Nephron progenitor cell (in vitro differentiated cells): ENCODE data around the gene CEP112.

Experiments used
- DNase-seq: peaks from one replicate; pipeline ENCODE4 v3.0.0; 2021
- H3K27ac Mint-ChIP-seq: 2 replicates; pipeline ENCODE4 v1.8.0; 2021; ENCODE audit warnings: mild to moderate bottlenecking, moderate library complexity, mixed read lengths
- H3K27me3 Mint-ChIP-seq: 2 replicates; pipeline ENCODE4 v1.8.0; 2021; ENCODE audit warnings: mild to moderate bottlenecking, low read depth, mixed read lengths; ENCODE audit not compliant: poor library complexity
- H3K36me3 Mint-ChIP-seq: 2 replicates; pipeline ENCODE4 v1.8.0; 2021; ENCODE audit warnings: low read depth, mixed read lengths
- H3K4me1 Mint-ChIP-seq: 2 replicates; pipeline ENCODE4 v1.8.0; 2021; ENCODE audit warnings: mixed read lengths
- H3K4me3 Mint-ChIP-seq: 2 replicates; pipeline ENCODE4 v1.8.0; 2021; ENCODE audit warnings: mild to moderate bottlenecking, moderate library complexity, mixed read lengths
- H3K9me3 Mint-ChIP-seq: 2 replicates; pipeline ENCODE4 v1.8.0; 2021; ENCODE audit warnings: mild to moderate bottlenecking, moderate library complexity, mixed read lengths
- TF ChIP-seq, protein P1 (sequence below): fragments of 200-600 bp; sonication (generic); IDR thresholded peaks from 2 replicates; pipeline ENCODE4 v1.5.0; 2021; ENCODE audit warnings: antibody characterized with exemption

CEP112 gene

DNA sequence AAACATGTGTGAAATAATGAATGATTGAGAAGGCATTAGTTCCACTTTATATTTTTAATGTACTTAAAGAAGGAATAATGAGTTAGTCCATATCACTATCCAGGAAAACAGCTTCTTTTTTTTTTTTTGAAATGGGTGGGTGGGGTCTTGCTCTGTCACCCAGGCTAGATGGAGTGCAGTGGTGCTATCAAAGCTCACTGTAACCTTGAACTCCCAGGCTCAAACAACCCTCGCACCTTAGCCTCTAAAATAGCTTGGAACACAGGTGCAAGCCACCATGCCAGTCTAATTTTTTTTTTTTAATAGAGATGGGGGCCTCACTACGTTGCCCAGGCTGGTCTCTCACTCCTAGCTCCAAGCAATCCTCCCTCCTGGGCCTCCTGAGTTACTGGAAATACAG, 275.5 kb downstream of the CEP112 start:
- Mint-ChIP-seq H3K27me3 (peaks cover 6% of the 10 kb centered on the region), H3K4me3 (no peak overlapping the region), H3K27ac (no peak overlapping the region), H3K9me3 (peaks cover 8% of the 10 kb centered on the region), H3K4me1 (peaks cover 16% of the 10 kb centered on the region), H3K36me3 (peaks cover 31% of the 10 kb centered on the region)
- DNase-seq: no peak
- TF ChIP-seq, protein P1, sequence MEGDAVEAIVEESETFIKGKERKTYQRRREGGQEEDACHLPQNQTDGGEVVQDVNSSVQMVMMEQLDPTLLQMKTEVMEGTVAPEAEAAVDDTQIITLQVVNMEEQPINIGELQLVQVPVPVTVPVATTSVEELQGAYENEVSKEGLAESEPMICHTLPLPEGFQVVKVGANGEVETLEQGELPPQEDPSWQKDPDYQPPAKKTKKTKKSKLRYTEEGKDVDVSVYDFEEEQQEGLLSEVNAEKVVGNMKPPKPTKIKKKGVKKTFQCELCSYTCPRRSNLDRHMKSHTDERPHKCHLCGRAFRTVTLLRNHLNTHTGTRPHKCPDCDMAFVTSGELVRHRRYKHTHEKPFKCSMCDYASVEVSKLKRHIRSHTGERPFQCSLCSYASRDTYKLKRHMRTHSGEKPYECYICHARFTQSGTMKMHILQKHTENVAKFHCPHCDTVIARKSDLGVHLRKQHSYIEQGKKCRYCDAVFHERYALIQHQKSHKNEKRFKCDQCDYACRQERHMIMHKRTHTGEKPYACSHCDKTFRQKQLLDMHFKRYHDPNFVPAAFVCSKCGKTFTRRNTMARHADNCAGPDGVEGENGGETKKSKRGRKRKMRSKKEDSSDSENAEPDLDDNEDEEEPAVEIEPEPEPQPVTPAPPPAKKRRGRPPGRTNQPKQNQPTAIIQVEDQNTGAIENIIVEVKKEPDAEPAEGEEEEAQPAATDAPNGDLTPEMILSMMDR: no peak

DNA sequence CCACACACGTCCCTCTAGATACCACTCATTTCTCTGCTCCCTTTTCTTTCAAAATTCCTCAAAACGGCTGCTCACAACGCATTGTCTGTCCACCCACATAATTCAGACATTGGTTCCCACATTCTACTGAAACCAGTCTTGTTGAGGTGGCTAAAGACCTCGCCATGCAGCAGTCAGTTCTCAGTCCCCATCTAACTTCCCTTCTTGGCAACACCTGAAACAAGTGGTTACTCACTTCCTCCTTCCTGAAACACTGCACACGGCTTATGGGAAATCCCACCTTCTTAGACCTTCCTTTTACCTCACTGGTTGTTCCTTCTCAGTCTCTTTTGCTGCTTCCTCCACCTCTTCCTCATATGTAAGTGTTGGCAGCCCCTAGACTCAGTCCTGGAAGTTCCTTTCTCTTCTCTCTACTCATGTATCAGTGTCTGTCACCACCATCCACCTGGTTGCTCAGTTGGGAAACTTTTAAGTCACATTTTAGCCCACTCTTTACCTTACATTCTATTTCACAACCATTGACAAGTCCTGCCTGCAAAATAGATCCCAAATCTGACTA, 277.1 kb downstream of the CEP112 start:
- peaks cover 44% of the 10 kb centered on the region for H3K36me3 Mint-ChIP-seq
- TF ChIP-seq, protein P1: no peak
- no peak overlapping the region for H3K27ac Mint-ChIP-seq
- peaks cover 4% of the 10 kb centered on the region for H3K27me3 Mint-ChIP-seq
- H3K4me3 Mint-ChIP-seq: no peak overlapping the region
- H3K4me1 Mint-ChIP-seq: peaks cover 15% of the 10 kb centered on the region
- peaks cover 20% of the 10 kb centered on the region for H3K9me3 Mint-ChIP-seq
- no peak for DNase-seq

DNA sequence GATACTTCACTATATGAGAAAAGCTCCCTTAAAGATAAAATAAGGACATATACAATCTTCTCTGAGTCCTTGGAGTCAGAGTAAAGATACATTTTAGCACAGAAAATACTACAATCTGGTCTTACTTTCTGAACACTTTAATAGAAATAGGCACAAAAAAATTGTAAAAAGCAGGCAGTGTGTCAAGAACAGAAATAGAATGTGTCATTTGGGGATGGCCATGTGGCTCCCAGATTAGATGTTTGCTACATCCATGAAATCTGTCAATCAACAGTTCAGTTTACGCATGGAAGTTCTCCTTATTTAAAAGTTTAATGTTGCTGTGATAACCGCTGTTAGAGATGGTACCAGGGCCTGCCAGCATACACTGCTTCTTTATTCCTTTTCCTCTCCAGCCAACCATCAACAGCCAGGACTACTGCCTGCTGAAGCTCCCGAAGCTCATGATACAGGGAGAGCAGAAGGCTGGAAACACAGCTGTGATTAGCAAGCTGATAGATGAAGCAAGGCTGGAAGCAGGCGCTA, 278.5 kb downstream of the CEP112 start:
- peaks cover 59% of the 10 kb centered on the region for H3K36me3 Mint-ChIP-seq
- H3K4me3 Mint-ChIP-seq: no peak overlapping the region
- H3K27me3 Mint-ChIP-seq: peaks cover 4% of the 10 kb centered on the region
- peaks cover 32% of the 10 kb centered on the region for H3K9me3 Mint-ChIP-seq
- no peak overlapping the region for H3K27ac Mint-ChIP-seq
- TF ChIP-seq, protein P1: no peak
- DNase-seq: no peak
- peaks cover under 1% of the 10 kb centered on the region for H3K4me1 Mint-ChIP-seq

DNA sequence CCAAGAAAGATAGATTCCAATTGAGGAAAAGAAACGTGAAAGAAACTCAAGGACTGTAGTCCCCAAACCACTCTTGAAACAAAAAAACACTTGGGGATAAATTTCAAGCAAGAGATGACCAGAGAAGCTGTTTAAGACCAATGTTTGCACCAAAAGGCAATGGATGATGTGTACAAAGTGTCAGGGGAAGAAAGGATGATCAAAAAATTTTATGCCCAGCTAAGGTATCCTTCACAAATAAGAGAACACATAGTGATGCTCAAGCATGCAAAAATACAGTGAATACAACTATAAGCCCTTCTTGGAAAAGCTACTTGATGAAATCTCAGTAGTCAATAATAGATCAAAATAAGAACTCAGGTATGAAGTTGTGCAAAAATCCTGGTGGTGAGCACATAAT, 281.1 kb downstream of the CEP112 start:
- Mint-ChIP-seq H3K27ac (no peak overlapping the region), H3K36me3 (peaks cover 57% of the 10 kb centered on the region), H3K9me3 (peaks cover 32% of the 10 kb centered on the region), H3K27me3 (no peaks in the 10 kb centered on the region), H3K4me1 (no peaks in the 10 kb centered on the region), H3K4me3 (no peak overlapping the region)
- TF ChIP-seq, protein P1: no peak
- no peak for DNase-seq

DNA sequence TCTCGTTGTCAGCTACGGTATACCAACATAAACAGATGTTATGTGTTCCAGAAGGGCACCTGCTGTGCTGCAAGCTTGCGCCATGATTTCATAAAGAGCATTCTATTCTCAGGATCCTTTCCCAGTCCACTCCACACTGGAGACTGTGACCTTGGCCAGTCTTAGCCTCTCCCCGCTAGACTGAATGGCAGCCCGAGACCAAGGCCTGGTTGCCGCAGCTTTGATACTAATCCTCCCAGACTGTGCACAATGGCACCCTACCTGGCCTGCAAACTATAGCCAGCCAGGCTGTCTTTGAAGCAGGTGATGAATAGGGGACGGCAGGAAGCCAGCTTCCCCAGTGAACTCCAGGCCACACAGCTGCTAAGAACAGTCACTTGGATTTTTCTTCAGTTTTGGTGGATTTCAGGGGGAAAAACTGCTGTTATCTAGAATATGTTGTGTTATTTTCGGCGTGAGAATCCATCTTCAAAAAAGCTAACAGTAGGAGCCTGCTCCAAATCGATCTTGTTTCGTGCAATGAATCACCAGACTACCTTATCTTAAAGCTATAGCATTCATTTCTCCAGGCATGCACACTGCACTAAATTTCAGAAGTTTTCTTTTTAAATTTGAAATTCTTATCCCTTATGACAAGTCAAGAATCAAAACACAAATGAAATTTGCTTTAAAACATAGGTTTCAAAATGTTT, 289.0 kb downstream of the CEP112 start:
- H3K27ac Mint-ChIP-seq: no peak overlapping the region
- H3K4me1 Mint-ChIP-seq: peaks cover 7% of the 10 kb centered on the region
- TF ChIP-seq, protein P1: no peak
- peaks cover 6% of the 10 kb centered on the region for H3K9me3 Mint-ChIP-seq
- H3K4me3 Mint-ChIP-seq: no peak overlapping the region
- no peaks in the 10 kb centered on the region for H3K27me3 Mint-ChIP-seq
- no peak for DNase-seq
- peaks cover 9% of the 10 kb centered on the region for H3K36me3 Mint-ChIP-seq

DNA sequence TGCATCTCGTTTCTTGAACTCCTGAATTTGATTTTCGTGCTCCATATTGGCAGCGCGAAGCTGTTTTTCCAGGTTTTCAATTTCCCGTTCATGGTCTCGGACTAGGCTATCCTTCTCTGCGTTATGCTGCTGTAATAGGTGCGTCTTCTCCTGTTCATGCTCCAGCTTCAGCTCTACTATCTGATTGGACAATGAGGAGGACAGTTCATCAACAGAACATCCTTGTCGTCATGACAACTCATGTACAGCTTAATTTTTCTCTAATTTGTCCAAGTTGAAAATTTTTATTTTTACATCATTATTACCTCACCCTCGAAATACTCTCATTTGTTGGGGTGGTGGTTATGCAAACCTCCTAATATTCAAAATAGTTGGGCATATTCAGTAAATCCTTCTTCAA, 289.8 kb downstream of the CEP112 start:
- no peak overlapping the region for H3K4me3 Mint-ChIP-seq
- H3K27me3 Mint-ChIP-seq: no peaks in the 10 kb centered on the region
- no peak for DNase-seq
- TF ChIP-seq, protein P1: no peak
- no peak overlapping the region for H3K27ac Mint-ChIP-seq
- H3K9me3 Mint-ChIP-seq: peaks cover 6% of the 10 kb centered on the region
- H3K36me3 Mint-ChIP-seq: peaks cover 7% of the 10 kb centered on the region
- peaks cover 7% of the 10 kb centered on the region for H3K4me1 Mint-ChIP-seq
